HG03135 (cell line): ENCODE results near the gene NFATC2IP.

Experiments
- ATAC-seq: cut with Tn5 transposase; IDR thresholded peaks from one replicate; pipeline ENCODE4 v1.9.1; 2021; ENCODE audit warnings: mild to moderate bottlenecking, moderate library complexity; ENCODE audit not compliant: unreplicated experiment

NFATC2IP gene

GRCh38 chr16:28950648-28951409 lies at the start of gene NFATC2IP:
Gene NFATC2IP, plus strand, starts transcription at chr16:28950937. Its CDS starts 75 bp downstream, at chr16:28951012.
- ATAC-seq: peak; percentile 93

GRCh38 chr16:28901862-28902261 lies 48.9 kb upstream of the NFATC2IP start:
- no peak for ATAC-seq

- no peak for ATAC-seq
These were observed 47.8 kb upstream of the NFATC2IP start for GRCh38 chr16:28902909-28903308.

GRCh38 chr16:28903344-28904042 lies 47.2 kb upstream of the NFATC2IP start:
- ATAC-seq: no peak

- ATAC-seq: no peak
These were observed 46.4 kb upstream of the NFATC2IP start for GRCh38 chr16:28904363-28904762.

GRCh38 chr16:28904828-28905227 lies 45.9 kb upstream of the NFATC2IP start:
- no peak for ATAC-seq

- no peak for ATAC-seq
These were observed 45.4 kb upstream of the NFATC2IP start for GRCh38 chr16:28905229-28905754.

- ATAC-seq: no peak
These were observed 44.9 kb upstream of the NFATC2IP start for GRCh38 chr16:28905800-28906372.

GRCh38 chr16:28910086-28911031 lies 40.4 kb upstream of the NFATC2IP start:
- no peak for ATAC-seq

- no peak for ATAC-seq
These were observed 38.2 kb upstream of the NFATC2IP start for GRCh38 chr16:28912558-28912957.

GRCh38 chr16:28913946-28914724 lies 36.6 kb upstream of the NFATC2IP start:
- ATAC-seq: no peak

- ATAC-seq: no peak
These were observed 35.6 kb upstream of the NFATC2IP start for GRCh38 chr16:28915181-28915580.

GRCh38 chr16:28917095-28917494 lies 33.6 kb upstream of the NFATC2IP start:
- ATAC-seq: no peak

- no peak for ATAC-seq
These were observed 32.0 kb upstream of the NFATC2IP start for GRCh38 chr16:28918698-28919097.

GRCh38 chr16:28923231-28923587 lies 27.5 kb upstream of the NFATC2IP start:
- ATAC-seq: no peak

- peak; percentile 47 for ATAC-seq
These were observed 26.9 kb upstream of the NFATC2IP start for GRCh38 chr16:28923652-28924398.

GRCh38 chr16:28924399-28924761 lies 26.4 kb upstream of the NFATC2IP start:
- ATAC-seq: no peak

- ATAC-seq: peak; percentile 64
These were observed 25.9 kb upstream of the NFATC2IP start, which contains the start of gene RABEP2 for GRCh38 chr16:28924762-28925385. Gene RABEP2, minus strand, starts transcription at chr16:28925238. Its CDS starts 75 bp downstream, at chr16:28925163.
